Measurements from ENCODE around the gene GALNT5.
"Not testable (repeated sequence)": the region's sequence is repeated elsewhere in the genome, so short reads cannot be mapped to it uniquely, and the experiment has no call there.

The GALNT5 gene

DNA sequence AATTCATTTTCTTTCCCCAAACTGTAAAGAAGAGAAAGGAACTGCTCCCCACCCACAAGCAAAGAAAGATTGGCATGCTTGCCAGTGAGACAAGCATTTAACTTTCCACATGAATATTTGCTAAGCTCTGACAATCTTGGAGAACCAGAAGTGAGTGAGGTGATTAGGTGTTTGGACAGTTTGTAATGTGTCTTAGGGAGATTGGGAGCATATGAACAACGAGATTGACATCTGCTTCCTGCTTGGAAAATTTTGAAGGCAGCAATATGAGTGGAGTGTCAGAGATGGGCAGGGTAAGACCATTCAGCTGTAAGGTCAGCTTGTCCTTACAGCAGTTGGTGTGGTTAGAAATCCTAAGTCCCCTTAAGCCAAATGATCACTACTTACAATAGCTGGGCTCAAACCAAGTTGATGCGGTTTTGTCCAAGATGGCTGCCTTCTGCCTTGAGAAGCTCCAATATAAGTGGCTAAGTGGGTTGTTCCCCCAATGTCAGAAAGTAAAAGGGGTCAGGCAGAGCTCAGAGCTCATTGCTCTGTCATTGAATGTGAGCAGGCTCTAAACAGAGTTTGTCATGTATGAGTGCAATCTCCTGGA is 36.0 kb upstream of the GALNT5 start:
- DNase-seq (ENCODE audit: low spot score): no peak
- TF ChIP-seq, protein P1, sequence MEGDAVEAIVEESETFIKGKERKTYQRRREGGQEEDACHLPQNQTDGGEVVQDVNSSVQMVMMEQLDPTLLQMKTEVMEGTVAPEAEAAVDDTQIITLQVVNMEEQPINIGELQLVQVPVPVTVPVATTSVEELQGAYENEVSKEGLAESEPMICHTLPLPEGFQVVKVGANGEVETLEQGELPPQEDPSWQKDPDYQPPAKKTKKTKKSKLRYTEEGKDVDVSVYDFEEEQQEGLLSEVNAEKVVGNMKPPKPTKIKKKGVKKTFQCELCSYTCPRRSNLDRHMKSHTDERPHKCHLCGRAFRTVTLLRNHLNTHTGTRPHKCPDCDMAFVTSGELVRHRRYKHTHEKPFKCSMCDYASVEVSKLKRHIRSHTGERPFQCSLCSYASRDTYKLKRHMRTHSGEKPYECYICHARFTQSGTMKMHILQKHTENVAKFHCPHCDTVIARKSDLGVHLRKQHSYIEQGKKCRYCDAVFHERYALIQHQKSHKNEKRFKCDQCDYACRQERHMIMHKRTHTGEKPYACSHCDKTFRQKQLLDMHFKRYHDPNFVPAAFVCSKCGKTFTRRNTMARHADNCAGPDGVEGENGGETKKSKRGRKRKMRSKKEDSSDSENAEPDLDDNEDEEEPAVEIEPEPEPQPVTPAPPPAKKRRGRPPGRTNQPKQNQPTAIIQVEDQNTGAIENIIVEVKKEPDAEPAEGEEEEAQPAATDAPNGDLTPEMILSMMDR (IDR thresholded peaks at IDR 0.05): no peak
- no peak overlapping the region for H3K27ac ChIP-seq
- H3K4me3 ChIP-seq: no peak overlapping the region

DNA sequence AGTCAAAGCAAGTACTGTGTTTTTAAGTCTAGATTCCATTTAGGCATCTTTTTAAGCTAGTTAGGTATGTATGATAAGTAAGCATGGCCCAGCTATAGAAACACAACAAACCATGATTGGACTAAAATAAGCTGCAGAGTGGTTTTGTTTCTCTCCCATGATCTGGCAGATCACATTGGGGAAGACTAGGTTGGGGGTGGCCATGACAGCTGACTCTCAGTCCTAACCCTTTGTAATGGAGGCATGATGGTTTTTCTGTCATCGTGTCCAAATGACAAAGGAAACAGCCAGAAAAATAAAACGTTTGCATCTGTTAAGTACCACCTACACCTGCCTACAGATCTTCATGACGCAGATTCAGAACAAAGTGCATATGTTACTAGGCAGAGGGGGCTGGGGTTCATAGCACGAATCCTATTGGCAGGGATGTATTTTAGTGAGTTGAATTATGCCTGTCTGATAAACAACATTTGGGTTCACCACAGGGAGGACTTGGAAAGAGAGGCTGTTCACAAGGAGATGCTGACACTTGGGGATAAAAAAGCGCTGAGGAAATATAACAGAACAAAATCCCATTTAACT is 33.8 kb upstream of the GALNT5 start:
- TF ChIP-seq, protein P1 (IDR thresholded peaks at IDR 0.05): no peak
- no peak for DNase-seq (ENCODE audit: low spot score)

DNA sequence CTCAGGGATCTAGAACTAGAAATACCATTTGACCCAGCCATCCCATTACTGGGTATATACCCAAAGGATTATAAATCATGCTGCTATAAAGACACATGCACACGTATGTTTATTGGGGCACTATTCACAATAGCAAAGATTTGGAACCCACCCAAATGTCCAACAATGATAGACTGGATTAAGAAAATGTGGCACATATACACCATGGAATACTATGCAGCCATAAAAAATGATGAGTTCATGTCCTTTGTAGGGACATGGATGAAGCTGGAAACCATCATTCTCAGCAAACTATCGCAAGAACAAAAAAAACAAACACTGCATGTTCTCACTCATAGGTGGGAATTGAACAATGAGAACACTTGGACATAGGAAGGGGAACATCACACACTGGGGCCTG is 33.1 kb upstream of the GALNT5 start:
- H3K4me3 ChIP-seq; DNase-seq (ENCODE audit: low spot score); H3K27ac ChIP-seq: not testable (repeated sequence)

More for the DNA sequence above, 33.8 kb upstream of the GALNT5 start:
- no peak overlapping the region for H3K27ac ChIP-seq
- H3K4me3 ChIP-seq: no peak overlapping the region

DNA sequence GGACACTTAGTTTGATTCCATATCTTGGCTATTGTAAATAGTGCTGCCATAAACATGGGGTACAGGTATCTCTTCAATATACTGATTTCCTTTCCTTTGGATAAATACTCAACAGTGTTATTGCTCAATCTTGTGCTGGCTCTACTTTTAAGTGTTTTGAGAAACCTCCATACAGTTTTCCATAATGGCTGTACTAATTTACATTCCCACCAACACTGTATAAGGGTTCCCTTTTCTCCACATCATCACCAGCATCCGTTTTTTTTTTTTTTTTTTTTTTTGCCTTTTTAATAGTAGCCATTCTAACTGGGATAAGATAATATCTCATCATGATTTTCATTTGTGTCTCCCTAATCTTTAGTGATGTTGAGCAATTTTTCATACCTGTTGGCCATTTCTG is 29.9 kb upstream of the GALNT5 start:
- TF ChIP-seq, protein P1 (IDR thresholded peaks at IDR 0.05): no peak
- Histone ChIP-seq H3K27ac (no peak overlapping the region), H3K4me3 (no peak overlapping the region)
- no peak for DNase-seq (ENCODE audit: low spot score)

DNA sequence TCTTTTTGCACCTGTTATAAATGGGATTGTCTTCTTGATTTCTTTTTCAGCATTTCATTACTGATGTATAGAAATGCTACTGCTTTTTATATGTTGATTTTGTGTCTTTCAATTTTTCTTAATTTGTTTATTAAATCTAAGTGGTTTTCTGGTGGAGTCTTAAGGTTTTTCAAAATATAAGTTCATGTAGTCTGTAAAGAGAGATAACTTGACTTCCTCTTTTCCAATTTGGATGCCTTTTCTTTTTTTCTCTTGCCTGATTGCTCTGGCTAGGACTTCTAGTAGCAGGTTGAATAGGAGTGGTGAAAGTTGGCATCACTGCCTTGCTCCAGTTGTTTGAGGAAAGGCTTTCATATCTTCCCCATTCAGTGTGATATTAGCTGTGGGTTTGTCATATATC is 28.6 kb upstream of the GALNT5 start:
- no peak for DNase-seq (ENCODE audit: low spot score)
- TF ChIP-seq, protein P1 (IDR thresholded peaks at IDR 0.05): no peak
- Histone ChIP-seq H3K4me3 (no peak overlapping the region), H3K27ac (no peak overlapping the region)

DNA sequence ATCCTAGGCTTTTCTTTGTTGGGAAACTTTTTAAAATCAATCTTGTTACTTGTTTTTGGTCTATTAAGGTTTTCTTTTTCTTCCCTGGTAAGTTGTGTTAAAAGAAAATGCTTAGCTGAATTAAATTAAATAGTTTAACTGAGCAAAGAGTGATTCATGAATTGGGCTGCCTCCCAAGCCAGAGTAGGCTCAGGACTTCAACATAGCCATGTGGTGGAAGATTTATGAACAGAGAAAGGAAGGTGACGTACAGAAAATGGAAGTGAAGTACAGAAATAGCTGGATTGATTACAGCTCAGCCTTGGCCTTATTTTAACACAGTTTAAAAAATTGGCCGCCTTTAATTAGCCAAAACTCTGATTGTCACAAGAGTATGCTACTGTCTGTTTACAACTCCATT is 27.9 kb upstream of the GALNT5 start:
- TF ChIP-seq, protein P1 (IDR thresholded peaks at IDR 0.05): no peak
- no peak for DNase-seq (ENCODE audit: low spot score)
- Histone ChIP-seq H3K27ac (no peak overlapping the region), H3K4me3 (no peak overlapping the region)

DNA sequence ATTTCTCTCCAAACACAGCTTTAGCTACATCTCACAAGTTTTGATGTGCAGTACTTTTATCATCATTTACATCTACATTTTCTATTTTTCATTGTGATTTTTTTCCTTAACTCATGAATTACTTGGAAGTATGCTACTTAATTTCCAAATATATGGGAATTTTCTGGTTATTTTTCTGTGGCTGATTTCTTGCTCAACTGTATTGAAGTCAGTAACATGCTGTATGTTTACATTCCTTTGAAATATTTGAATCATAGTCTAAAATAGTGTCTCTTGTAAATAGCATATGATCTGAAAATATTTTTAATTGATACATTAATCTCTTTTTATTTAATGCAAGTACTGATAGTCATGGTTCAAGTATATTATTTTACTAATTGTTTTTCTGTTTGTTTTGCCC is 26.0 kb upstream of the GALNT5 start:
- Histone ChIP-seq H3K4me3 (no peak overlapping the region), H3K27ac (no peak overlapping the region)
- no peak for DNase-seq (ENCODE audit: low spot score)
- TF ChIP-seq, protein P1 (IDR thresholded peaks at IDR 0.05): no peak

Data from coronary artery (tissue), 2 donors.